Keratinocyte (primary cell): Measurements from ENCODE around the gene ACACB. TPM values are rescaled to one million over a fixed set of nuclear protein-coding genes. Genes with fewer than 3 reads are reported as not detected.

Experiments used
- DNase-seq: peaks from one replicate; pipeline ENCODE4 v3.0.0-alpha.2; 2011; ENCODE audit warnings: low read depth, missing footprints, low spot score
- FAIRE-seq: peaks from 2 replicates; lab custom pipeline; 2011; peaks lifted over from hg19 to GRCh38; lab: Jason Lieb, UNC
- H2AFZ ChIP-seq: 2 replicates; pipeline ENCODE4 v1.6.0; 2012; ENCODE audit warnings: low read length, control low read depth, inconsistent platforms; ENCODE audit not compliant: control insufficient read depth
- H3K27ac ChIP-seq: 2 replicates; pipeline ENCODE4 v1.5.1; 2011; ENCODE audit warnings: low read length; ENCODE audit not compliant: control insufficient read depth, insufficient read depth
- H3K27me3 ChIP-seq: 3 replicates; pipeline ENCODE4 v1.6.0; 2011; ENCODE audit warnings: low read length; ENCODE audit not compliant: control insufficient read depth, insufficient read depth; ENCODE audit errors: extremely low read depth
- H3K36me3 ChIP-seq, 2 experiments: 2 replicates in 1 of 2; 3 replicates in 1 of 2; pipeline ENCODE4 v1.5.1; 2011; ENCODE audit warnings: low read length in 2 of 2, mild to moderate bottlenecking in 1 of 2; ENCODE audit not compliant: control insufficient read depth in 2 of 2, insufficient read depth in 2 of 2; ENCODE audit errors: extremely low read depth in 1 of 2
- H3K4me1 ChIP-seq: 3 replicates; pipeline ENCODE4 v1.5.1; 2011; ENCODE audit warnings: low read length; ENCODE audit not compliant: control insufficient read depth, insufficient read depth; ENCODE audit errors: extremely low read depth
- H3K4me2 ChIP-seq: 3 replicates; pipeline ENCODE4 v1.6.0; 2011; ENCODE audit warnings: low read depth, low read length; ENCODE audit not compliant: control insufficient read depth, insufficient read depth; ENCODE audit errors: extremely low read depth
- H3K4me3 ChIP-seq, 3 experiments: fragments of 200-600 bp in 1 of 3; sonication (generic) in 1 of 3; 2 replicates in 2 of 3; 3 replicates in 1 of 3; pipeline ENCODE4 v1.5.1; 2011 to 2016; ENCODE audit warnings: low read length in 3 of 3, mild to moderate bottlenecking in 3 of 3, control low read depth in 2 of 3, inconsistent platforms in 1 of 3, low read depth in 1 of 3, mixed read lengths in 1 of 3, mixed run types in 1 of 3, moderate library complexity in 1 of 3; ENCODE audit not compliant: control insufficient read depth in 2 of 3, insufficient read depth in 2 of 3; ENCODE audit errors: extremely low read depth in 1 of 3
- H3K79me2 ChIP-seq: 2 replicates; pipeline ENCODE4 v1.6.0; 2012; ENCODE audit warnings: low read length; ENCODE audit not compliant: control insufficient read depth, insufficient read depth
- H3K9ac ChIP-seq: 3 replicates; pipeline ENCODE4 v1.6.0; 2011; ENCODE audit warnings: low read length; ENCODE audit not compliant: control insufficient read depth, insufficient read depth; ENCODE audit errors: extremely low read depth
- H3K9me1 ChIP-seq: 3 replicates; pipeline ENCODE4 v1.6.0; 2011; ENCODE audit warnings: low read length; ENCODE audit not compliant: control insufficient read depth, insufficient read depth; ENCODE audit errors: extremely low read depth
- H3K9me3 ChIP-seq: 2 replicates; pipeline ENCODE4 v1.5.1; 2012; ENCODE audit warnings: low read depth, low read length; ENCODE audit not compliant: control insufficient read depth
- H4K20me1 ChIP-seq: 3 replicates; pipeline ENCODE4 v1.6.0; 2011; ENCODE audit warnings: low read length; ENCODE audit not compliant: control insufficient read depth, insufficient read depth; ENCODE audit errors: extremely low read depth
- CTCF ChIP-seq, 3 experiments: IDR thresholded peaks in 1 of 3; conservative IDR thresholded peaks in 1 of 3; optimal IDR thresholded peaks in 1 of 3; 2 replicates in 2 of 3; 3 replicates in 1 of 3; pipeline versions ENCODE3 to v1.5.1; 2011; ENCODE audit warnings: low read length in 3 of 3, mild to moderate bottlenecking in 3 of 3, moderate library complexity in 2 of 3, control low read depth in 1 of 3, inconsistent platforms in 1 of 3; ENCODE audit not compliant: insufficient read depth in 2 of 3; ENCODE audit errors: extremely low read depth in 1 of 3
- EZH2 ChIP-seq: IDR thresholded peaks from one replicate; pipeline ENCODE4 v1.6.1; 2012; ENCODE audit warnings: inconsistent platforms, mild to moderate bottlenecking, low read length, moderate library complexity
- dilution Hi-C: fragments of 300-500 bp; cut with MboI; formaldehyde crosslinking; loops from one replicate; pipeline ENCODE4 v1.7.0; 2020; ENCODE audit warnings: low sequenced_read_pairs; ENCODE audit not compliant: extremely low pct_ligation_motif_present
- polyA minus RNA-seq, 3 experiments: library from RNA; depleted of rRNA, polyadenylated mRNA; stranded (reverse); fragments of >200 nt; gene quantifications; 1 replicate in 1 of 3; 2 replicates in 1 of 3; 3 replicates in 1 of 3; pipeline ENCODE4 v1.2.3, GENCODE V29; 2011
- polyA plus RNA-seq, 5 experiments: library from polyadenylated mRNA; depleted of rRNA in 3 of 5; stranded (reverse) in 3 of 5; stranded (forward) in 1 of 5; unstranded in 1 of 5; fragments of >200 nt; gene quantifications; 1 replicate in 1 of 5; 2 replicates in 3 of 5; 3 replicates in 1 of 5; pipeline versions ENCODE4 v1.2.1 to v1.2.3, GENCODE V29; 2011 to 2012; ENCODE audit warnings: missing spikeins in 2 of 5, low read depth in 1 of 5, low replicate concordance in 1 of 5

The ACACB gene
- polyA plus RNA-seq = 0.54 to 2.1 TPM (median 1.3 TPM) in 3 replicates
- 0.74 TPM for polyA plus RNA-seq (2011; ENCODE audit: low read depth)
- polyA plus RNA-seq (2011; cell fraction: cytosol; rRNA removed) = 0.27 and 0.47 TPM in 2 replicates
- 1.5 and 2.3 TPM in 2 replicates for polyA plus RNA-seq (2011; cell fraction: nucleus; rRNA removed)
- 0.54 and 1.3 TPM in 2 replicates for polyA plus RNA-seq (2012; ENCODE audit: low replicate concordance)
- 1.8 to 3.5 TPM (median 2.0 TPM) in 3 replicates for polyA minus RNA-seq
- polyA minus RNA-seq (2011; cell fraction: cytosol; rRNA and poly(A)+ RNA removed) = 0.77 TPM
- polyA minus RNA-seq (2011; cell fraction: nucleus; rRNA and poly(A)+ RNA removed) = 3.7 and 4.0 TPM in 2 replicates

GRCh38 chr12:109115758-109116610 is at the start of gene ACACB:
TSS of gene ACACB (plus strand) at chr12:109116587. CDS start at chr12:109139406, 22,819 bp downstream.
- Histone ChIP-seq H3K36me3 (no peaks in the 10 kb centered on the region), H3K4me2 (no peak within 1 kb of the TSS), H3K4me3 (no peak within 1 kb of the TSS), H3K4me1 (peaks cover 4% of the 10 kb centered on the region), H3K27ac (no peak within 1 kb of the TSS), H3K79me2 (no peaks in the 10 kb centered on the region), H3K9me1 (no peaks in the 10 kb centered on the region), H2AFZ (no peak within 1 kb of the TSS), H3K9ac (no peak within 1 kb of the TSS), H3K27me3 (no peaks in the 10 kb centered on the region), H4K20me1 (no peaks in the 10 kb centered on the region), H3K9me3 (no peaks in the 10 kb centered on the region)
- FAIRE-seq (no peak), DNase-seq (no peak)
- TF ChIP-seq EZH2 (no peak), CTCF (optimal IDR thresholded peaks at IDR 0.05 in 1 of 3, IDR thresholded peaks at IDR 0.05 in 1 of 3, conservative IDR thresholded peaks at IDR 0.05 in 1 of 3; ENCODE audit: extremely low read depth in 1 of 3, insufficient read depth in 2 of 3, low read length in 3 of 3) (no peak)
- dilution Hi-C loops = loop anchor here (25.0 kb wide), 1 partner anchor 271 kb away; no protein-coding TSS in a partner anchor

- Histone ChIP-seq H4K20me1 (no peaks in the 10 kb centered on the region), H3K9ac (no peak overlapping the region), H3K27ac (no peak overlapping the region), H3K27me3 (no peaks in the 10 kb centered on the region), H3K4me3 (no peak overlapping the region), H3K79me2 (no peaks in the 10 kb centered on the region), H3K9me1 (no peaks in the 10 kb centered on the region), H3K9me3 (no peaks in the 10 kb centered on the region), H2AFZ (no peak overlapping the region), H3K4me1 (no peaks in the 10 kb centered on the region), H3K36me3 (peaks cover 0 to 4% of the 10 kb centered on the region in 2 experiments), H3K4me2 (no peak overlapping the region)
- dilution Hi-C loops = no loop called here
- DNase-seq = no peak
- FAIRE-seq = no peak
- TF ChIP-seq CTCF (optimal IDR thresholded peaks at IDR 0.05 in 1 of 3, IDR thresholded peaks at IDR 0.05 in 1 of 3, conservative IDR thresholded peaks at IDR 0.05 in 1 of 3; ENCODE audit: extremely low read depth in 1 of 3, insufficient read depth in 2 of 3, low read length in 3 of 3) = no peak
- TF ChIP-seq EZH2 = no peak
Measured at GRCh38 chr12:109069307-109070271, 46.8 kb upstream of the ACACB start.
